GM12872 (cell line): ENCODE data around the gene CDH11.

Experiments
- CTCF ChIP-seq: IDR thresholded peaks from 3 replicates; pipeline ENCODE4 v1.5.1; 2011; ENCODE audit warnings: low read depth, mild to moderate bottlenecking, low read length, moderate library complexity; ENCODE audit not compliant: insufficient read depth

CDH11 gene

GRCh38 chr16:64964126-64964540, 157.7 kb downstream of the CDH11 start:
- no peak for TF ChIP-seq CTCF

- TF ChIP-seq CTCF, result no peak
Measured at GRCh38 chr16:64962786-64963185, 159.1 kb downstream of the CDH11 start.

- no peak for TF ChIP-seq CTCF
Measured at GRCh38 chr16:64957246-64957645, 164.6 kb downstream of the CDH11 start.

GRCh38 chr16:64952177-64952576, 169.7 kb downstream of the CDH11 start:
- no peak for TF ChIP-seq CTCF

GRCh38 chr16:64951193-64951592, 170.7 kb downstream of the CDH11 start:
- no peak for TF ChIP-seq CTCF

DNA sequence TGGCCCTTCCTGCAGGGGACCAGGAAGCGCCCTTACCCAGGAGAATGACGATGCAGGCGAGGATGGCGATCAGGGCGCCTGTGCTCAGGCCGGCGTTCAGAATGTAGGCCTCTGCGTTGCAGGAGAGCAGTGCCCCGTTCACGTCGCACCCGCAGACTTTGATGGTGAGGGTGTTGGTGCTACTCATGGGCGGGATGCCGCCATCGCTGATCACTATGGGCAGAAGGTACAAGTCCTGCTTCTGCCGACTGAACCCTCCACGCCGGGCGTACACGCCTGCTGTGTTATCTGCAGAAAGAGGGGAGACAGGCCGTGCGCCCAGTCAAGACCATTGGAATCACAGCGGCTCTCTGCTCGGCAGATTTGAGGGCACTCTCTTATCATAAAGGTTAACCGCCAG, 171.1 kb downstream of the CDH11 start:
- TF ChIP-seq CTCF, result no peak

DNA sequence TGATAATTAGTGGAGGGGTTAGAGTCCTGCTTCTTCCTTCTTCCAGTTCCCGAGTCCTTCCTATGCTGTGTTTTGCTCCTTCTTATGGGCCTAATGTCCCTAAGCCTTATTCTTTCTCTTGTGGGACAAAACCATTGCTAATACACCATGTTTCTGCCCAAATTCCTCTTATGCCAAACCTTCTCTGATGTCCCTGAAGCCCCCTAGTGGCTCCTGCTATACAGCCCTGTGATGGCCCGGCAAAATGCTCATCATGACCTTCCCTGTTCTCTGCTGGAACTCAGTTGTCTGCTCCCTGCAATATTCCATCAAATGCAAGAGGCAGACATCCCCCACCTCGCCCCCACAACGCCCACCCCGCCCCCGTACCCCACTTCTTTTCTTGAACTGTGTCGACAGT, 171.6 kb downstream of the CDH11 start:
- TF ChIP-seq CTCF, result 0 out of 3 replicates have a peak, but pooled peaks have one; percentile 8

DNA sequence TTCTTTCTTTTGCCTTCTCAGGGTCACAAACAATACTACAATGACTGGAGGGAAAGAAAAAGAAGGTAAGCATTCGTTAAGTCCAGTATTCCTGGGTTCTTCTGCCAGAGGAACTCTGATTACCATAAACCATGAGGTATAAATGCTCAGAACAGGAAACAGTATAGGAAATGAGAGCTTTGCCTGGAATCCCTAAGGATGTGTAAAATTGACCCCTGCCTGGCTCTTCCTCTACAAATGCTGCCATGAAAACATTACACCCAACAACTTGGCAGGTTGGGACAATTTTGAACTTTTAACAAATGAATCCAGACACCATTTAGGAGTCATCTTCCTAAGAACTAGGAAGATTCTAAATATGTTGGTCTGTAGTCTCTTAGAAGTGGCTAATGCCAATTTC, 173.8 kb downstream of the CDH11 start:
- TF ChIP-seq CTCF, result no peak
